ENCODE measurements around the gene P3H1. TPM values are rescaled to one million over a fixed set of nuclear protein-coding genes. Genes with fewer than 3 reads are reported as not detected.

P3H1 gene
- total and polyA plus RNA-seq, 2 of the 13 experiments (the other 11 are each of a cell fraction or from before 2014, with no cell fraction given) = 64.6 to 120 TPM

DNA sequence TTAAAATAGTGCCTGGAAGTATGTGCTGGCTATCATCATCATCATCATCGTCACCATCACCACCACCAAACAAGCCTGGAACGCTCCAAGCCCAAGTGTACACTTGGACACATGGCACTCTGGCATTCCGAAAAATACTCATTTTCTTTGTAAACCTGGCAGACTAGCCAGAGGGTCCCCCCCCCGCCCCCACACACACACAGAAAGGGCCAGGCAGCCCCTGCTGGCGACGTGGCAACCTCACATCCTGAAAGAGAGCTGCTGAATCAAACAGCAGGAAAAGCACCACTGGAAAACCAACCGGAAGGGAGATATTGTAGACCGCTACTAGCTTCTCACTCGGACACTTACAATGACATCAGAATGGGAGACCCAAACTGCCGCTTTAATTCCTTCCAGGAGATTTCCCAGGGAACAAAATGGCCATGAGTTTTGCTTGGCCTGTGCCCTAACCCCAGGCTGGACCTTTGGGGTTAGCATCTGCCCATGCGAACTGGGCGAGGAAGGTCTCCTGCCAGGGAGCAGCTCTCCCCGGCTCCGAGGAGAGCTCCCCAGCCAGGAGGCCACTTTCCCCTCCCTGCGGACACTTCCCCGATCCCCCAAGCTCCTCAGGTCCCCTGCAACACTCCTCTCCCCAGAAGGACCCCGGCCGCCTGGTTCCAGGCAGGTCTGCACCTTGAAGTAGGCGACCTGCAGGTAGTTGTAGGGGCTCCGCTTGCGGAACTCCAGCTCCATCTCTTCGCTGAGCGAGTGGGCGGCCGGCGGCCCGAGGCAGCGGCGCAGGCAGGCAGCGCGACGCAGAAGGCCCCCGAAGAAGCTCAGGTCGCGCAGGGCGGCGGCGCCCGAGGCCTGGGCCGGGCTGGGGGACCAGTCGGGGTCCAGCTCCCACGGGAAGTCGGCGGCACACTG, 742 bp downstream of the P3H1 start (continued):
- TF ChIP-seq ZSCAN9 (CRISPR knock-in tag; IDR thresholded peaks at IDR 0.05; ENCODE audit: borderline replicate concordance) = no peak
- 0 out of 2 replicates have a peak, but pooled peaks have one; percentile 67 for TF ChIP-seq SNAPC5 (CRISPR knock-in tag; IDR thresholded peaks at IDR 0.05; ENCODE audit: borderline replicate concordance)
- no peak for TF ChIP-seq NR2F1 (CRISPR knock-in tag; IDR thresholded peaks at IDR 0.05)
- TF ChIP-seq ZNF589 (CRISPR knock-in tag; conservative IDR thresholded peaks at IDR 0.05) = no peak
- 0 out of 2 replicates have a peak, but pooled peaks have one; percentile 13 for TF ChIP-seq RAD21 (CRISPR knock-in tag; IDR thresholded peaks at IDR 0.05)
- TF ChIP-seq U2AF2 (IDR thresholded peaks at IDR 0.05; ENCODE audit: low read depth, low read length) = no peak
- TF ChIP-seq, protein P1, sequence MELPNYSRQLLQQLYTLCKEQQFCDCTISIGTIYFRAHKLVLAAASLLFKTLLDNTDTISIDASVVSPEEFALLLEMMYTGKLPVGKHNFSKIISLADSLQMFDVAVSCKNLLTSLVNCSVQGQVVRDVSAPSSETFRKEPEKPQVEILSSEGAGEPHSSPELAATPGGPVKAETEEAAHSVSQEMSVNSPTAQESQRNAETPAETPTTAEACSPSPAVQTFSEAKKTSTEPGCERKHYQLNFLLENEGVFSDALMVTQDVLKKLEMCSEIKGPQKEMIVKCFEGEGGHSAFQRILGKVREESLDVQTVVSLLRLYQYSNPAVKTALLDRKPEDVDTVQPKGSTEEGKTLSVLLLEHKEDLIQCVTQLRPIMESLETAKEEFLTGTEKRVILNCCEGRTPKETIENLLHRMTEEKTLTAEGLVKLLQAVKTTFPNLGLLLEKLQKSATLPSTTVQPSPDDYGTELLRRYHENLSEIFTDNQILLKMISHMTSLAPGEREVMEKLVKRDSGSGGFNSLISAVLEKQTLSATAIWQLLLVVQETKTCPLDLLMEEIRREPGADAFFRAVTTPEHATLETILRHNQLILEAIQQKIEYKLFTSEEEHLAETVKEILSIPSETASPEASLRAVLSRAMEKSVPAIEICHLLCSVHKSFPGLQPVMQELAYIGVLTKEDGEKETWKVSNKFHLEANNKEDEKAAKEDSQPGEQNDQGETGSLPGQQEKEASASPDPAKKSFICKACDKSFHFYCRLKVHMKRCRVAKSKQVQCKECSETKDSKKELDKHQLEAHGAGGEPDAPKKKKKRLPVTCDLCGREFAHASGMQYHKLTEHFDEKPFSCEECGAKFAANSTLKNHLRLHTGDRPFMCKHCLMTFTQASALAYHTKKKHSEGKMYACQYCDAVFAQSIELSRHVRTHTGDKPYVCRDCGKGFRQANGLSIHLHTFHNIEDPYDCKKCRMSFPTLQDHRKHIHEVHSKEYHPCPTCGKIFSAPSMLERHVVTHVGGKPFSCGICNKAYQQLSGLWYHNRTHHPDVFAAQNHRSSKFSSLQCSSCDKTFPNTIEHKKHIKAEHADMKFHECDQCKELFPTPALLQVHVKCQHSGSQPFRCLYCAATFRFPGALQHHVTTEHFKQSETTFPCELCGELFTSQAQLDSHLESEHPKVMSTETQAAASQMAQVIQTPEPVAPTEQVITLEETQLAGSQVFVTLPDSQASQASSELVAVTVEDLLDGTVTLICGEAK (IDR thresholded peaks at IDR 0.05) = no peak
- TF ChIP-seq, protein P1 (CRISPR knock-in tag; IDR thresholded peaks at IDR 0.05) = no peak
- TF ChIP-seq NR2C2 (CRISPR knock-in tag; IDR thresholded peaks at IDR 0.05; ENCODE audit: borderline replicate concordance) = no peak
- no peak for TF ChIP-seq ELK4 (CRISPR knock-in tag; IDR thresholded peaks at IDR 0.05; ENCODE audit: borderline replicate concordance)
- TF ChIP-seq, protein P2, sequence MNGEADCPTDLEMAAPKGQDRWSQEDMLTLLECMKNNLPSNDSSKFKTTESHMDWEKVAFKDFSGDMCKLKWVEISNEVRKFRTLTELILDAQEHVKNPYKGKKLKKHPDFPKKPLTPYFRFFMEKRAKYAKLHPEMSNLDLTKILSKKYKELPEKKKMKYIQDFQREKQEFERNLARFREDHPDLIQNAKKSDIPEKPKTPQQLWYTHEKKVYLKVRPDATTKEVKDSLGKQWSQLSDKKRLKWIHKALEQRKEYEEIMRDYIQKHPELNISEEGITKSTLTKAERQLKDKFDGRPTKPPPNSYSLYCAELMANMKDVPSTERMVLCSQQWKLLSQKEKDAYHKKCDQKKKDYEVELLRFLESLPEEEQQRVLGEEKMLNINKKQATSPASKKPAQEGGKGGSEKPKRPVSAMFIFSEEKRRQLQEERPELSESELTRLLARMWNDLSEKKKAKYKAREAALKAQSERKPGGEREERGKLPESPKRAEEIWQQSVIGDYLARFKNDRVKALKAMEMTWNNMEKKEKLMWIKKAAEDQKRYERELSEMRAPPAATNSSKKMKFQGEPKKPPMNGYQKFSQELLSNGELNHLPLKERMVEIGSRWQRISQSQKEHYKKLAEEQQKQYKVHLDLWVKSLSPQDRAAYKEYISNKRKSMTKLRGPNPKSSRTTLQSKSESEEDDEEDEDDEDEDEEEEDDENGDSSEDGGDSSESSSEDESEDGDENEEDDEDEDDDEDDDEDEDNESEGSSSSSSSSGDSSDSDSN (CRISPR knock-in tag; IDR thresholded peaks at IDR 0.05) = peak; percentile 52; the same call in 1 of the 2 replicates
- no peak for TF ChIP-seq ZNF337 (CRISPR knock-in tag; IDR thresholded peaks at IDR 0.05; ENCODE audit: borderline replicate concordance, low read depth)
- no peak for TF ChIP-seq IKZF4 (CRISPR knock-in tag; IDR thresholded peaks at IDR 0.05; ENCODE audit: borderline replicate concordance, low read depth, not compliant biosample characterization)
- TF ChIP-seq NFKBIZ (CRISPR knock-in tag; IDR thresholded peaks at IDR 0.05) = no peak
- TF ChIP-seq ONECUT2 (CRISPR knock-in tag; IDR thresholded peaks at IDR 0.05) = no peak
- TF ChIP-seq NCOA2 (CRISPR knock-in tag; IDR thresholded peaks at IDR 0.05) = no peak

All from HepG2 (cell line).